ENCODE data around the gene HMGCS2. TPM values are rescaled to one million over a fixed set of nuclear protein-coding genes. Genes with fewer than 3 reads are reported as not detected.

HMGCS2 gene
- total RNA-seq, 1 experiment from 2014 or later = not detected

- Mint-ChIP-seq H3K27ac (ENCODE audit: unreplicated experiment) (peak overlapping the region; percentile 15), H3K27me3 (ENCODE audit: unreplicated experiment) (no peaks in the 10 kb centered on the region), H3K9me3 (ENCODE audit: low read depth, unreplicated experiment) (no peaks in the 10 kb centered on the region), H3K36me3 (ENCODE audit: insufficient read depth, unreplicated experiment) (peaks cover 48% of the 10 kb centered on the region), H3K4me3 (ENCODE audit: low read depth, unreplicated experiment) (no peak overlapping the region), H3K4me1 (ENCODE audit: low read depth, unreplicated experiment) (peaks cover 10% of the 10 kb centered on the region)
- BruUV-seq (replicated peaks) = no TSS peak
- CTCF ChIA-PET = interaction anchor here (0.8 to 2.0 kb wide), 3 partner anchors 26 to 116 kb away, joined by 3 to 8 read pairs (median 3); no protein-coding TSS in a partner anchor
- DNase-seq = no peak
- TF ChIP-seq CTCF (IDR thresholded peaks at IDR 0.05; ENCODE audit: unreplicated experiment) = no peak
- intact Hi-C loops (cut with micrococcal nuclease; ENCODE audit: unreplicated experiment) = loop anchor here (5.0 kb wide), 1 partner anchor 124 kb away; no protein-coding TSS in a partner anchor
Observed at GRCh38 chr1:119743308-119743707, 25.4 kb downstream of the HMGCS2 start.

- Mint-ChIP-seq H3K4me3 (ENCODE audit: low read depth, unreplicated experiment) (no peak overlapping the region), H3K9me3 (ENCODE audit: low read depth, unreplicated experiment) (no peaks in the 10 kb centered on the region), H3K36me3 (ENCODE audit: insufficient read depth, unreplicated experiment) (peaks cover 54% of the 10 kb centered on the region), H3K27me3 (ENCODE audit: unreplicated experiment) (no peaks in the 10 kb centered on the region), H3K4me1 (ENCODE audit: low read depth, unreplicated experiment) (peaks cover 11% of the 10 kb centered on the region), H3K27ac (ENCODE audit: unreplicated experiment) (no peak overlapping the region)
- intact Hi-C loops (cut with micrococcal nuclease; ENCODE audit: unreplicated experiment) = loop anchor here (5.0 kb wide), 1 partner anchor 125 kb away; no protein-coding TSS in a partner anchor
- TF ChIP-seq CTCF (IDR thresholded peaks at IDR 0.05; ENCODE audit: unreplicated experiment) = no peak
- BruUV-seq (replicated peaks) = no TSS peak
- no peak for DNase-seq
- CTCF ChIA-PET = interaction anchor here (0.5 kb wide), 1 partner anchor 59 kb away, joined by 4 read pairs; no protein-coding TSS in a partner anchor
Observed at GRCh38 chr1:119742677-119743076, 26.0 kb downstream of the HMGCS2 start.

GRCh38 chr1:119742202-119742601 is 26.5 kb downstream of the HMGCS2 start:
- Mint-ChIP-seq H3K27me3 (ENCODE audit: unreplicated experiment) (no peaks in the 10 kb centered on the region), H3K36me3 (ENCODE audit: insufficient read depth, unreplicated experiment) (peaks cover 55% of the 10 kb centered on the region), H3K4me3 (ENCODE audit: low read depth, unreplicated experiment) (no peak overlapping the region), H3K4me1 (ENCODE audit: low read depth, unreplicated experiment) (peaks cover 15% of the 10 kb centered on the region), H3K27ac (ENCODE audit: unreplicated experiment) (no peak overlapping the region), H3K9me3 (ENCODE audit: low read depth, unreplicated experiment) (no peaks in the 10 kb centered on the region)
- no peak for DNase-seq
- intact Hi-C loops (cut with micrococcal nuclease; ENCODE audit: unreplicated experiment) = loop anchor here (5.0 kb wide), 1 partner anchor 125 kb away; no protein-coding TSS in a partner anchor
- TF ChIP-seq CTCF (IDR thresholded peaks at IDR 0.05; ENCODE audit: unreplicated experiment) = no peak
- CTCF ChIA-PET = interaction anchor here (0.5 kb wide), 1 partner anchor 59 kb away, joined by 4 read pairs; no protein-coding TSS in a partner anchor
- BruUV-seq (replicated peaks) = no TSS peak

- no peaks in the 10 kb centered on the region for H3K9me3 Mint-ChIP-seq (ENCODE audit: low read depth, unreplicated experiment)
- H3K36me3 Mint-ChIP-seq (ENCODE audit: insufficient read depth, unreplicated experiment) = peaks cover 58% of the 10 kb centered on the region
- no peak for DNase-seq
- H3K27me3 Mint-ChIP-seq (ENCODE audit: unreplicated experiment) = no peaks in the 10 kb centered on the region
- BruUV-seq (replicated peaks) = no TSS peak
- H3K4me1 Mint-ChIP-seq (ENCODE audit: low read depth, unreplicated experiment) = peaks cover 24% of the 10 kb centered on the region
- H3K4me3 Mint-ChIP-seq (ENCODE audit: low read depth, unreplicated experiment) = no peak overlapping the region
- CTCF ChIA-PET = no interaction called here
- intact Hi-C loops (cut with micrococcal nuclease; ENCODE audit: unreplicated experiment) = loop anchor here (5.0 kb wide), 1 partner anchor 126 kb away; no protein-coding TSS in a partner anchor
- TF ChIP-seq CTCF (IDR thresholded peaks at IDR 0.05; ENCODE audit: unreplicated experiment) = no peak
- peak overlapping the region; percentile 58 for H3K27ac Mint-ChIP-seq (ENCODE audit: unreplicated experiment)
Observed at GRCh38 chr1:119740896-119741780, 27.6 kb downstream of the HMGCS2 start.
